ENCODE measurements around the gene HYKK. TPM values are rescaled to one million over a fixed set of nuclear protein-coding genes. Genes with fewer than 3 reads are reported as not detected.
"Not testable (repeated sequence)": the region's sequence is repeated elsewhere in the genome, so short reads cannot be mapped to it uniquely, and the experiment has no call there.

The HYKK gene
- 5.6 and 9.6 TPM in 2 replicates for total RNA-seq (2014; rRNA removed; shearing (Covaris generic))

DNA sequence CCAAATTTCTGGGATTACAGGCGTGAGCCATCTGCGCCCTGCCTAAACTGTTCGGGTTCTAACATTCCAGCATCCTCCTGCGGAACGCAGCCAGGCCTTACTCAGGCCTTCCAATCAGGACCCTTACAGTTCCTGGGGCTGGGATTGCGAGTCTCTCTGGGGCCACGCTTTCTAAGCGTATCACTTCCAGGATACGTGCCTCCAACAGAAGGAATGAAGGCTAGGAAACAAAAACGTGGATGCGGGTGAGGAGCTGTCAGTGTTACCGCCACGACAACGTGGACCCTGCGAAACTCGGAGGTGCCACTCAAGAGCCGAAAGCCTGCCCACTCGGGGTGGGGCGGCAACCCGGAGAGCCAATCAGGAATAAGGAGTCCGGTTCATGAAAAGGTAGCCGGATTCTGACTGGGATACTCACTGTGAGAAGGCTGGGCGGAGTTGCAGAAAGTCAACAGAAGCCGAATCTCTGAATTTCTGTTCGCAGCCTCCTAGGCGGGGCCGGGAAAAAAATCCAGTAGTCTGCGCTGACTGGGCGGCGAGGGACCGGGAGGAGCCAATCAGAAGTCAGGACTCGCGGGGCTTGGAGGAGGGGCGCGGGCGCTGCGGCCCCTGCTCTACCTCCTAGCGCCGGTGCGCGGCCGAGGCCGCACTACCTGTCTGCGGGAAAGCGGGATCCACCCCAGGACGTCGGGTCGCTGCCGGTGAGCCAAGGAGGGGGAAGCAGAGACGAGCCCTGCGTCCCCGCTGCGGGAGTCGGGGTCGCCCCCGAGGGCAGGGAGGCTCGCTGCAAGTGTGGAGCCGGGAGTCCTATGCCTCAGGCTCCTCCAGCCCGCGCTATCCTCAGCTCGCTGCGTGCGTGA is at the start of gene HYKK:
Gene HYKK (plus strand): TSS at position 607 of the 860 bp plus-strand sequence. CDS start 5,512 bp downstream, outside the sequence.
- peak; percentile 98 for DNase-seq (ENCODE audit: low read depth)

- DNase-seq (ENCODE audit: low read depth): no peak
Measured at GRCh38 chr15:78460737-78461136, 46.6 kb upstream of the HYKK start.

- no peak for DNase-seq (ENCODE audit: low read depth)
Measured at GRCh38 chr15:78461171-78461888, 46.0 kb upstream of the HYKK start.

- no peak for DNase-seq (ENCODE audit: low read depth)
Measured at GRCh38 chr15:78469031-78469430, 38.3 kb upstream of the HYKK start.

DNA sequence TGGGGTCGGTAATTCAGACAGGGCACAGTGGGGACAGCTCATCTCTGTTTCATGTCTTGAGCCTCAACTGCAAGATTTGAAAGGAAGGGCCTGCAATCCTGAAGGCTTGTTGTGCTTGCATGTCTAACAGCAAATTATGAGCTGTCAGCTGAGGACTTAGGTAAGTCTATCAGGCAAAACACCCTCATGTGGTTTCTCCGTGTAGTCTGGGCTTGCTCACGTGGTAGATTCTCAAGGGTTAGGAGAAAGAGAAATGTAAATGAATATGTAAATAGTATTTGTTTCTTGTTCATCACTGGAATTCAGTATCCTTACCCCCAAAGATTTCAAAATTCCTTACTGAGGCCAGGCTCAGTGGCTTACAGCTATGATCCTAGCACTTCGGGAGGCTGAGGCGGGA is 30.1 kb upstream of the HYKK start:
- no peak for DNase-seq (ENCODE audit: low read depth)

DNA sequence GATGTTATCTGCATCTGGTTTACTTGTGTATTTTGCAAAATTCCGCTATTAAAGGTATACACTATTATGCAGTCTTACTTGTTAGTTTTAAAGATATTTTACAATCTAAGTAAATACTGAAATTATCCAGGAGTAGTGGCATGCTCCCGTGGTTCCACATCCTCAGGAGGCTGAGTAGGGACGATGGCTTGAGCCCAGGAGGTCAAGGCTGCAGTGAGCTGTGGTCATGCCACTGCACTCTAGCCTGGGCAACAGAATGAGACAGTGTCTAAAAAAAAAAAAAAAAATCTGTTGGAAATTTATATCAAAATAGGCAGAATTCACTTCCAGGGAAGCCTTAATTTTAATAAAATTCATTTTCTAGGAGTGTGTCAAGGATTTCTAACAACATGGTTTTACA is 27.7 kb upstream of the HYKK start:
- DNase-seq (ENCODE audit: low read depth): no peak

GRCh38 chr15:78481917-78482316 is 25.5 kb upstream of the HYKK start:
- DNase-seq (ENCODE audit: low read depth): no peak

GRCh38 chr15:78492872-78493271 is 14.5 kb upstream of the HYKK start:
- DNase-seq (ENCODE audit: low read depth): peak; percentile 54

DNA sequence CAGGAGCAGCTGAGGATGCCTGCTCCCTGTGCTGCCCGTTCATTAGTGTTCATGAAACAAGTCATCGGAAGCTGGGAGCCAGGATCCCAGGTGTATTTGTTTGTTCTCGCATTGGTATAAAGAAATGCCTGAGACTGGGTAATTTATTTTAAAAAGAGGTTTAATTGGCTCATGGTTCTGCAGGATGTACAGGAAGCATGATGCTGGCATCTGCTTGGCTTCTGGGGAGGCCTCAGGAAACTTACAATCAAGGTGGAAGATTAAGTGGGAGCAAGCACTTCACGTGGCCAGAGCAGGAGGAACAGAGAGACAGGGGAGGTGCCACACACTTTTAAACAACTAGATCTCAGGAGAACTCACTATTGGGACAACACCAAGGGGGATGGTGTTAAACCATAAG is 5.5 kb upstream of the HYKK start:
- no peak for DNase-seq (ENCODE audit: low read depth)

GRCh38 chr15:78502641-78503040 is 4.7 kb upstream of the HYKK start:
- DNase-seq (ENCODE audit: low read depth): no peak

DNA sequence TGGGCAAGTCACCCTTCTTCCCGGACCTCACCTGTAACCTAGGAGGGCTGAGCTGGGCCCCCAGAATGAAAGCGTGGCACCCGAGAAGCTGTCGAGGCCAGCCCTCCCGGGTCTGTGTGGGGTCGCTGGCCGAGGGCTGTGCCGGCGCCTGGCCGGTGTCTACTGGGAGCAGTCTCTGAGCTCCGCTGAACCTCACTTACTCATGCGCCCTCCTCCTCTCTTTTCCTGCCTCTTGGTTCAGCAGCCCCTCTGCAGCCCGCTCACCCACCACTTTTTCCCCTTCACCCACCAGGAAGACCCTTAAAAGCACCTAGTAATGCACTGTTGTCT is 419 bp downstream of the HYKK start:
- no peak for DNase-seq (ENCODE audit: low read depth)

GRCh38 chr15:78508272-78508671 is 895 bp downstream of the HYKK start:
- DNase-seq (ENCODE audit: low read depth): no peak

- DNase-seq (ENCODE audit: low read depth): no peak
Measured at GRCh38 chr15:78509726-78510312, 2.4 kb downstream of the HYKK start.

GRCh38 chr15:78520035-78520434 is 12.7 kb downstream of the HYKK start:
- DNase-seq (ENCODE audit: low read depth): not testable (repeated sequence)

DNA sequence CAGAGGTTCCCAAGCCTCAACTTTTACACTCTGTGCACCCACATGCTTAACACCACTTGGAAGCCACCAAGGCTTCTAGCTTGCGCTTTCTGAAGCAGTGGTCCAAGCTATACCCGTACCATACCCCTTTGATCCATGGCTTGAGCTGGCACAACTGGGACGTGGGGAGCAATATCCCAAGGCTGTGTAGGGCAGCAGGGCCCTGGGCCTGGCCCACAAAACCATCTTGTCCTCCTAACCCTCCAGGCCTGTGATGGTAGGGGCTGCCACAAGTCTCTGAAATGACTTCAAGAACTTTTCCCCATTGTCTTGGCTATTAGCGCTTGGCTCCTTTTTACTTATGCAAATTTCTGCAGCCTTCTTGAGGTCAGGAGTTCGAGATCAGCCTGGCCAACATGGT is 16.9 kb downstream of the HYKK start:
- DNase-seq (ENCODE audit: low read depth): no peak

- DNase-seq (ENCODE audit: low read depth): no peak
Measured at GRCh38 chr15:78527325-78527724, 19.9 kb downstream of the HYKK start.

GRCh38 chr15:78533331-78533730 is 26.0 kb downstream of the HYKK start:
- no peak for DNase-seq (ENCODE audit: low read depth)

DNA sequence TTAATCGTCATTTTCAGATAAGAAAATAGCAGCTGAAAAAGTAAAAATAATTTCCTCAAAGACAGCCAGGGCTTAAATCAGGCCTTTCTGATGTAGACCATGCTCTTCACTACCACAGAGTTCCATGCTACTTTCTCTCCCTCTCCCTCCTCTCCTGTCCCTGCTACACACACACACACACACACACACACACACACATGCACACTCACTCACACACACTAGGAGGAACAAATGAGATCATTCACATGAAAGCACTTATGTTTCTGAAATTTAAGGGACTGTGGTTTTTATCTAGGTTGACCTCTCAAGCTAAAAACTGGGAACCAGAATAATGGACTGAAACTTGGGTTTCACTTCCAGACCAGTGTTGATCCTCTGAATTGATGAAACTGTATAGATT is 28.8 kb downstream of the HYKK start:
- peak; percentile 20 for DNase-seq (ENCODE audit: low read depth)

DNA sequence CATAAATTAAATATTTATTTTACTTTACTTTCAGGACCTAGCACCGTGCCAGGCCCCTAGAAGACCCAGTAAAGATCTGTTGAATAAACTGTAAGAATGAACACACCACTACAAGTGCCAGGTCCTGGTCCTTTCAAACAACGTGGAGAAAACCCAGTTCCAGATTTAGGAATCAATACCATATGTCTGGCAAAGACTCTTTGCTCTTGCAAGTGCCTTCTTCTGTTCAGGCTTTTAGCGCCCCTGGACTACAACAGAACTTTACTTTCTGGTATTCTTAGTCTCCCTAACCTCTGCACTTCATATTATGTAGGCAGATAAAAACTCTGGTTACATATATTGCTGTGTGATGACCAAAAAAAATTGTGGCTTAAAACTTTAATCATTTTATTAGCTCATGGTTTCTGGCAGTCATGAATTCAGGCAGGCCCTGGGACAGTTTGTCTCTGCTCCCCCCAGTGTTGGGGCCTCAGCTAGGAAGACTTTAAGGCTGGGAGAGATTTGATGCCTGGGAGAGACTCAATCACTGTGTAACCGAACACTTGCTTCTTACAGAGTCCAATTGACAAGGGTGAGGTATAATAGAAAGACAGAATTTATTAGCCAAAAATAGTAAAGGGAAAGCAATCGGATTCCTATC is 30.0 kb downstream of the HYKK start:
- DNase-seq (ENCODE audit: low read depth): no peak

- no peak for DNase-seq (ENCODE audit: low read depth)
Measured at GRCh38 chr15:78538358-78538757, 31.0 kb downstream of the HYKK start.

DNA sequence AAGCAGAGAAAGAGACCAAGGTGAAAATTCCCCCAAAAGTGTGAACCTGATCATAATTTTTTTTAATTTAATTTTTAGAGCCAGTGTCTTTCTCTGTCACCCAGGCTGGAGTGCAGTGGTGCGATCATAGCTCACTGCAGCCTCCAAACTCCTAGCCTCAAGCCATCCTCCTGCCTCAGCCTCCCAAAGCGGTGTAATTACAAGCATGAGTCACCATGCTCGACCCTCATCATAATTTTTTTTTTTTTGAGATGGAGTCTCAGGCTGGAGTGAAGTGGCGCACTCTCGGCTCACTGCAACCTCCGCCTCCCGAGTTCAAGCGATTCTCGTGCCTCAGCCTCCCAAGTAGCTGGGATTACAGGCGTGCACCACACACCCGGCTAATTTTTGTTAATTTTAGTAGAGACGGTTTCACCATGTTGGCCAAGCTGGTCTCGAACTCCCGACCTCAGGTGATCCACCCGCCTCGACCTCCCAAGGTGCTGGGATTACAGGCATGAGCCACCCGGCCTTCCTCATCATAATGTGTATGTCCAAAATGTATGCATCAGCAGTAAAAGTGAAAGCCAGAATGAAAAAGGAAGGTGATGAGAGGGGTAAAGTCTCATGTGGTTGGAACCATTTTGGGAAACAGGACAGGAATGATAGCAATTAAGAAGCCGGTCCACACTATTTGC is 32.2 kb downstream of the HYKK start:
- not testable (repeated sequence) for DNase-seq (ENCODE audit: low read depth)
